Loucy (cell line): ENCODE results near the gene ABAT.
"Not testable (repeated sequence)": the region's sequence is repeated elsewhere in the genome, so short reads cannot be mapped to it uniquely, and the experiment has no call there.

Source experiments
- EZH2phosphoT487 ChIP-seq: fragments of 200-600 bp; IDR thresholded peaks from 2 replicates; pipeline ENCODE4 v1.6.1; 2018; ENCODE audit warnings: antibody characterized with exemption, mild to moderate bottlenecking, moderate library complexity, borderline replicate concordance
- TF ChIP-seq, protein P1 (sequence below): fragments of 200-600 bp; sonication (generic); conservative IDR thresholded peaks from 2 replicates; pipeline ENCODE4 v1.5.1; 2014; ENCODE audit warnings: mild to moderate bottlenecking, antibody characterized with exemption, low read length

DNA sequence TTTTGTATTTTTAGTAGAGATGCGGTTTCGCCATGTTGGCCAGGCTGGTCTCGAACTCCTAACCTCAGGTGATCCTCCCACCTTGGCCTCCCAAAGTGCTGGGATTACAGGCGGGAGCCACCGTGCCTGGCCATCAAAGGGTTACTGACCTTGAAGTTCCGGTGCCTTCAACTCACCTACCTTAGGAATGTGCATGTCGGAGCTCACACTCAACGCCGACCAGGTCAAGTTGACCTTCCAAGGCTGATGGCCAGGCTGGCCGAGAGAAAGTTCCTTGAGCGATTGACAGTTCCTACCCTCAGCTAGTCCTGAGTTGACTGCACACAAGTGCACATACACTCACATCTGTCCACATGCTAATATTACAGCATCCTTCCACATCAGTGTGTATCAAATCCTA, 111.9 kb downstream of the ABAT start:
- TF ChIP-seq, protein P1, sequence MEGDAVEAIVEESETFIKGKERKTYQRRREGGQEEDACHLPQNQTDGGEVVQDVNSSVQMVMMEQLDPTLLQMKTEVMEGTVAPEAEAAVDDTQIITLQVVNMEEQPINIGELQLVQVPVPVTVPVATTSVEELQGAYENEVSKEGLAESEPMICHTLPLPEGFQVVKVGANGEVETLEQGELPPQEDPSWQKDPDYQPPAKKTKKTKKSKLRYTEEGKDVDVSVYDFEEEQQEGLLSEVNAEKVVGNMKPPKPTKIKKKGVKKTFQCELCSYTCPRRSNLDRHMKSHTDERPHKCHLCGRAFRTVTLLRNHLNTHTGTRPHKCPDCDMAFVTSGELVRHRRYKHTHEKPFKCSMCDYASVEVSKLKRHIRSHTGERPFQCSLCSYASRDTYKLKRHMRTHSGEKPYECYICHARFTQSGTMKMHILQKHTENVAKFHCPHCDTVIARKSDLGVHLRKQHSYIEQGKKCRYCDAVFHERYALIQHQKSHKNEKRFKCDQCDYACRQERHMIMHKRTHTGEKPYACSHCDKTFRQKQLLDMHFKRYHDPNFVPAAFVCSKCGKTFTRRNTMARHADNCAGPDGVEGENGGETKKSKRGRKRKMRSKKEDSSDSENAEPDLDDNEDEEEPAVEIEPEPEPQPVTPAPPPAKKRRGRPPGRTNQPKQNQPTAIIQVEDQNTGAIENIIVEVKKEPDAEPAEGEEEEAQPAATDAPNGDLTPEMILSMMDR: not testable (repeated sequence)
- not testable (repeated sequence) for TF ChIP-seq EZH2phosphoT487
